MM.1S (cell line): ENCODE measurements around the gene GTF2IRD1.

ENCODE experiments used
- DNase-seq: peaks from one replicate; pipeline ENCODE4 v3.0.0-alpha.2; 2015
- H2AFZ ChIP-seq: fragments of 300-600 bp; sonication (generic); 2 replicates; pipeline ENCODE4 v1.6.0; 2016; ENCODE audit warnings: antibody characterized with exemption, low read length
- H3F3A ChIP-seq: fragments of 300-600 bp; sonication (generic); 2 replicates; pipeline ENCODE4 v1.6.1; 2016; ENCODE audit warnings: mild to moderate bottlenecking, antibody characterized with exemption, low read length, moderate library complexity, mixed read lengths; ENCODE audit not compliant: insufficient read depth
- H3K27ac ChIP-seq: fragments of 300-600 bp; sonication (generic); 2 replicates; pipeline ENCODE4 v1.5.1; 2016; ENCODE audit warnings: mild to moderate bottlenecking, low read length
- H3K27me3 ChIP-seq: fragments of 300-600 bp; sonication (generic); replicated peaks from 2 replicates; pipeline ENCODE4 v1.6.0; 2016; ENCODE audit warnings: low read length; ENCODE audit not compliant: insufficient read depth
- H3K36me3 ChIP-seq: fragments of 300-600 bp; sonication (generic); replicated peaks from 2 replicates; pipeline ENCODE4 v1.6.1; 2016; ENCODE audit warnings: mild to moderate bottlenecking, low read length, mixed read lengths; ENCODE audit not compliant: insufficient read depth
- H3K4me1 ChIP-seq: fragments of 300-600 bp; sonication (generic); 2 replicates; pipeline ENCODE4 v1.6.1; 2016; ENCODE audit warnings: low read length, mixed read lengths
- H3K4me2 ChIP-seq: fragments of 300-600 bp; sonication (generic); 2 replicates; pipeline ENCODE4 v1.6.0; 2016; ENCODE audit warnings: low read depth, low read length
- H3K4me3 ChIP-seq: fragments of 300-600 bp; sonication (generic); 2 replicates; pipeline ENCODE4 v1.5.1; 2016; ENCODE audit warnings: low read length, mixed read lengths
- H3K79me2 ChIP-seq: fragments of 300-600 bp; sonication (generic); 2 replicates; pipeline ENCODE4 v1.6.1; 2016; ENCODE audit warnings: mixed run types, low read length, mixed read lengths
- H3K9ac ChIP-seq: fragments of 300-600 bp; sonication (generic); 2 replicates; pipeline ENCODE4 v1.6.1; 2016; ENCODE audit warnings: low read length, mixed read lengths
- H3K9me2 ChIP-seq: fragments of 300-600 bp; sonication (generic); replicated peaks from 2 replicates; pipeline ENCODE4 v1.6.1; 2016; ENCODE audit warnings: mild to moderate bottlenecking, low read length, mixed read lengths; ENCODE audit not compliant: insufficient read depth
- H3K9me3 ChIP-seq: fragments of 300-600 bp; sonication (generic); replicated peaks from 2 replicates; pipeline ENCODE4 v1.6.1; 2016; ENCODE audit warnings: mild to moderate bottlenecking, low read length, mixed read lengths; ENCODE audit not compliant: insufficient read depth
- H4K20me1 ChIP-seq: fragments of 300-600 bp; sonication (generic); 2 replicates; pipeline ENCODE4 v1.6.1; 2016; ENCODE audit warnings: mild to moderate bottlenecking, low read length, moderate library complexity, mixed read lengths; ENCODE audit not compliant: insufficient read depth
- EZH2 ChIP-seq: fragments of 300-600 bp; sonication (generic); optimal IDR thresholded peaks from 2 replicates; pipeline ENCODE3; 2017; ENCODE audit warnings: low read depth, mild to moderate bottlenecking, antibody characterized with exemption, low read length, mixed read lengths
- EZH2phosphoT487 ChIP-seq: fragments of 300-600 bp; sonication (generic); IDR thresholded peaks from 2 replicates; pipeline ENCODE4 v1.6.1; 2018; ENCODE audit warnings: antibody characterized with exemption, low read length
- TF ChIP-seq, protein P1 (sequence below): fragments of 300-600 bp; sonication (generic); IDR thresholded peaks from 2 replicates; pipeline ENCODE4 v1.5.1; 2016; ENCODE audit warnings: antibody characterized with exemption, low read length, mixed read lengths

Gene GTF2IRD1

DNA sequence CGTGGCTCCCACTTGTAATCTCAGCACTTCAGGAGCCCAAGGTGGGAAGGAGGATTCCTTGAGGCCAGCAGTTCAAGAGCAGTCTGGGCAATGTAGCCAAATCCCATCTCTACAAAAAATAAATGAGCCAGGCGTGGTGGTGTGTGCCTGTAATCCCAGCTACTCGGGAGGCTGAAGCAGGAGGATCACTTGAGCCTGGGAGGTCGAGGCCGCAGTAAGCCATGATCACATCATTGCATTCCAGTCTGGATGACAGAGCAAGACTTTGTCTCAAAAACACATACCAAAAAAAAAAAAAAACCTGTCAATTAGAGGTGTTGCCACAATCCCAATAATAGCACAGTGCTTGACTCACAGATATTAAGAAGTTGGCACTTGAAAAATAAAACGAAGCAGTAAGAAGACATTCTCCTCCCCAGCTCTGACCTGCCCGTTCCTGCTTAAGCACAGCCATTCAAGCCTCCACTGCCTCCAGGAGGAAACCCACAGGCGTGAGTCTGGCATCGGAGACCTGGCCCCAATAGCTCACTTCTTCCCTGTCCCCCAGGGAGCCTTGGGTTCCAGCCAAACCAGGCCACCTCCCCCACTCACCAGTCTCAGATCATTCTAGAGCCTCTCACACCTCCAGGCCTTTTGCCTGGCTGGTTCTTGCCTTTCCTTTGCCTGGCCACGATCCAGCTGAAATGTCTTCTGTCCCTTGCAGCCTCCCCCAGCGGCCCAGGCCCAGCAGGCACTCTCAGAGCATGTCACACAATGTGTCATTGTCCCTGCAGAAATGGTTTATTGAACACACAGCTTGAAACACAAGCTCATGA lies 158.5 kb downstream of the GTF2IRD1 start:
- TF ChIP-seq, protein P1, sequence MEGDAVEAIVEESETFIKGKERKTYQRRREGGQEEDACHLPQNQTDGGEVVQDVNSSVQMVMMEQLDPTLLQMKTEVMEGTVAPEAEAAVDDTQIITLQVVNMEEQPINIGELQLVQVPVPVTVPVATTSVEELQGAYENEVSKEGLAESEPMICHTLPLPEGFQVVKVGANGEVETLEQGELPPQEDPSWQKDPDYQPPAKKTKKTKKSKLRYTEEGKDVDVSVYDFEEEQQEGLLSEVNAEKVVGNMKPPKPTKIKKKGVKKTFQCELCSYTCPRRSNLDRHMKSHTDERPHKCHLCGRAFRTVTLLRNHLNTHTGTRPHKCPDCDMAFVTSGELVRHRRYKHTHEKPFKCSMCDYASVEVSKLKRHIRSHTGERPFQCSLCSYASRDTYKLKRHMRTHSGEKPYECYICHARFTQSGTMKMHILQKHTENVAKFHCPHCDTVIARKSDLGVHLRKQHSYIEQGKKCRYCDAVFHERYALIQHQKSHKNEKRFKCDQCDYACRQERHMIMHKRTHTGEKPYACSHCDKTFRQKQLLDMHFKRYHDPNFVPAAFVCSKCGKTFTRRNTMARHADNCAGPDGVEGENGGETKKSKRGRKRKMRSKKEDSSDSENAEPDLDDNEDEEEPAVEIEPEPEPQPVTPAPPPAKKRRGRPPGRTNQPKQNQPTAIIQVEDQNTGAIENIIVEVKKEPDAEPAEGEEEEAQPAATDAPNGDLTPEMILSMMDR: no peak
- TF ChIP-seq EZH2phosphoT487 (no peak), EZH2 (no peak)
- H3K4me1 ChIP-seq: no peaks in the 10 kb centered on the region
- no peak overlapping the region for H3K27ac ChIP-seq

GRCh38 chr7:74615933-74616780 lies 162.5 kb downstream of the GTF2IRD1 start:
- no peaks in the 10 kb centered on the region for H4K20me1 ChIP-seq
- no peak for TF ChIP-seq EZH2phosphoT487
- no peak for TF ChIP-seq EZH2
- TF ChIP-seq, protein P1: no peak
- H3K79me2 ChIP-seq: no peaks in the 10 kb centered on the region
- DNase-seq: peak; percentile 16
- no peaks in the 10 kb centered on the region for H3K9me2 ChIP-seq
- no peak overlapping the region for H3K4me3 ChIP-seq
- no peak overlapping the region for H3K9ac ChIP-seq
- no peaks in the 10 kb centered on the region for H3K9me3 ChIP-seq
- no peaks in the 10 kb centered on the region; the same call in 1 of the 2 replicates for H3K4me1 ChIP-seq
- no peaks in the 10 kb centered on the region for H3K36me3 ChIP-seq
- H3K4me2 ChIP-seq: no peak overlapping the region
- no peaks in the 10 kb centered on the region for H3F3A ChIP-seq
- no peaks in the 10 kb centered on the region for H3K27me3 ChIP-seq
- H2AFZ ChIP-seq: no peak overlapping the region
- no peak overlapping the region for H3K27ac ChIP-seq

More for the DNA sequence above, 158.5 kb downstream of the GTF2IRD1 start:
- Histone ChIP-seq H3K9me3 (no peaks in the 10 kb centered on the region), H3K79me2 (no peaks in the 10 kb centered on the region), H3K4me2 (no peak overlapping the region), H3F3A (no peaks in the 10 kb centered on the region), H3K4me3 (no peak overlapping the region), H3K9ac (no peak overlapping the region), H4K20me1 (no peaks in the 10 kb centered on the region), H3K36me3 (no peaks in the 10 kb centered on the region), H3K27me3 (no peaks in the 10 kb centered on the region), H2AFZ (no peak overlapping the region), H3K9me2 (no peaks in the 10 kb centered on the region)
- DNase-seq: no peak

DNA sequence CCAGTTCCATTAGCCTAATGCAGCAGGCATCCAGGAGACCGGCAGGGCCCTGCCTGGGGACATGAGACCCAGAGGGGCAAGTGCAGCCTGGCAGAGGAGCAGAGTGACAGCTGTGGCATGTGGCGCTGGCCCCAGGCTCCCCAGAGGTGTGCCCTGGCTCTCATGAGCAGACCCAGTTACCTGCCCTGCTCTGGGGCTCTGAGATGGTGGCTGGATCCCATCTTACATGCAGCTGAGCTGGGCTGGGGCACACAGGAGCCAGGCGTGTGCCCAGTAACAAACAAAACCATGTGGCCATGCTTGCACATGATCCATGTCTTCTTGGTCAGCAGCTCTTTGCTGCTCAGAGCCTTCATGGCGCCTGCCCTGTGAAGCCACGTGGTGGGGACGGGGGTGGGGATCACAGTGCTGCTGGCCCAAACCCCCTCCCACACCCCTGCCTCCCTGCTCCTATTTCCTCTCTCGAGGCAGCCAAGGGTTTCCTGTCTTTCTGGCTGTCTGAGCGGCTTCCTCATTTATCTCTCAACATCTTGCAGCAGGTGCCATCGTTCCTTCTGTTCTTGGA lies 163.6 kb downstream of the GTF2IRD1 start:
- Histone ChIP-seq H3K79me2 (no peaks in the 10 kb centered on the region), H3K27me3 (no peaks in the 10 kb centered on the region), H3K4me2 (no peak overlapping the region), H3K9me3 (no peaks in the 10 kb centered on the region), H2AFZ (no peak overlapping the region), H3K4me1 (no peaks in the 10 kb centered on the region; the same call in 1 of the 2 replicates), H3K36me3 (no peaks in the 10 kb centered on the region), H3K9me2 (no peaks in the 10 kb centered on the region), H3F3A (no peaks in the 10 kb centered on the region), H3K4me3 (no peak overlapping the region), H3K27ac (no peak overlapping the region), H3K9ac (no peak overlapping the region), H4K20me1 (no peaks in the 10 kb centered on the region)
- TF ChIP-seq, protein P1: no peak
- TF ChIP-seq EZH2phosphoT487 (no peak), EZH2 (no peak)
- no peak for DNase-seq
